Body of pancreas (tissue), 4 donors: ENCODE results near the gene PDGFA.

Experiments used
- POLR2A ChIP-seq, 3 donors: fragments of 450-650 bp; IDR thresholded peaks; one replicate each; pipeline ENCODE4 v1.6.1; 2016; ENCODE audit warnings: antibody characterized with exemption in 3 of 3, mild to moderate bottlenecking in 2 of 3
- TF ChIP-seq, protein P1 (sequence below), 7 experiments: fragments of 450-650 bp in 4 of 7; fragments of 200-600 bp in 3 of 7; sonication (generic) in 3 of 7; IDR thresholded peaks; one replicate each; pipeline ENCODE4 v1.5.1; 2016 to 2019; ENCODE audit warnings: antibody characterized with exemption in 7 of 7

GRCh38 chr7:493661-494251, 25.9 kb downstream of the PDGFA start:
- TF ChIP-seq, protein P1, sequence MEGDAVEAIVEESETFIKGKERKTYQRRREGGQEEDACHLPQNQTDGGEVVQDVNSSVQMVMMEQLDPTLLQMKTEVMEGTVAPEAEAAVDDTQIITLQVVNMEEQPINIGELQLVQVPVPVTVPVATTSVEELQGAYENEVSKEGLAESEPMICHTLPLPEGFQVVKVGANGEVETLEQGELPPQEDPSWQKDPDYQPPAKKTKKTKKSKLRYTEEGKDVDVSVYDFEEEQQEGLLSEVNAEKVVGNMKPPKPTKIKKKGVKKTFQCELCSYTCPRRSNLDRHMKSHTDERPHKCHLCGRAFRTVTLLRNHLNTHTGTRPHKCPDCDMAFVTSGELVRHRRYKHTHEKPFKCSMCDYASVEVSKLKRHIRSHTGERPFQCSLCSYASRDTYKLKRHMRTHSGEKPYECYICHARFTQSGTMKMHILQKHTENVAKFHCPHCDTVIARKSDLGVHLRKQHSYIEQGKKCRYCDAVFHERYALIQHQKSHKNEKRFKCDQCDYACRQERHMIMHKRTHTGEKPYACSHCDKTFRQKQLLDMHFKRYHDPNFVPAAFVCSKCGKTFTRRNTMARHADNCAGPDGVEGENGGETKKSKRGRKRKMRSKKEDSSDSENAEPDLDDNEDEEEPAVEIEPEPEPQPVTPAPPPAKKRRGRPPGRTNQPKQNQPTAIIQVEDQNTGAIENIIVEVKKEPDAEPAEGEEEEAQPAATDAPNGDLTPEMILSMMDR (IDR thresholded peaks at IDR 0.05), result no peak
- no peak for TF ChIP-seq POLR2A (IDR thresholded peaks at IDR 0.05)
